ENCODE data around the gene VSTM2L.

The VSTM2L gene

GRCh38 chr20:37873884-37874283, 29.0 kb upstream of the VSTM2L start:
- H3K4me3 ChIP-seq (ENCODE audit: low read depth, low read length) = no peak overlapping the region
- TF ChIP-seq CTCF (IDR thresholded peaks at IDR 0.05; ENCODE audit: low read depth, low read length) = no peak

GRCh38 chr20:37875460-37876175, 27.3 kb upstream of the VSTM2L start:
- TF ChIP-seq CTCF (IDR thresholded peaks at IDR 0.05; ENCODE audit: low read depth, low read length) = no peak
- H3K4me3 ChIP-seq (ENCODE audit: low read depth, low read length) = no peak overlapping the region

- no peak for TF ChIP-seq CTCF (IDR thresholded peaks at IDR 0.05; ENCODE audit: low read depth, low read length)
- H3K4me3 ChIP-seq (ENCODE audit: low read depth, low read length) = no peak overlapping the region
These were observed 26.1 kb upstream of the VSTM2L start for GRCh38 chr20:37876863-37877262.

- no peak overlapping the region for H3K4me3 ChIP-seq (ENCODE audit: low read depth, low read length)
- no peak for TF ChIP-seq CTCF (IDR thresholded peaks at IDR 0.05; ENCODE audit: low read depth, low read length)
These were observed 24.8 kb upstream of the VSTM2L start for GRCh38 chr20:37877832-37878772.

- no peak for TF ChIP-seq CTCF (IDR thresholded peaks at IDR 0.05; ENCODE audit: low read depth, low read length)
- no peak overlapping the region for H3K4me3 ChIP-seq (ENCODE audit: low read depth, low read length)
These were observed 23.9 kb upstream of the VSTM2L start for GRCh38 chr20:37878835-37879599.

- H3K4me3 ChIP-seq (ENCODE audit: low read depth, low read length) = no peak overlapping the region
- TF ChIP-seq CTCF (IDR thresholded peaks at IDR 0.05; ENCODE audit: low read depth, low read length) = no peak
These were observed 23.1 kb upstream of the VSTM2L start for GRCh38 chr20:37879843-37880242.
